K562 (cell line): ENCODE data around the gene NLGN3. TPM values are rescaled to one million over a fixed set of nuclear protein-coding genes. Genes with fewer than 3 reads are reported as not detected.

Source experiments
- ARID1B ChIP-seq: fragments of 450-650 bp; IDR thresholded peaks from 2 replicates; pipeline ENCODE4 v1.6.1; 2016; ENCODE audit warnings: antibody characterized with exemption, mild to moderate bottlenecking, inconsistent platforms
- CBFA2T3 ChIP-seq: fragments of 450-650 bp; IDR thresholded peaks from 2 replicates; pipeline ENCODE4 v1.6.1; 2017
- E2F6 ChIP-seq, 2 experiments: IDR thresholded peaks; 2 replicates each; pipeline ENCODE4 v1.6.1; 2011; ENCODE audit warnings: borderline replicate concordance in 1 of 2, control low read depth in 1 of 2, low read depth in 1 of 2, low read length in 1 of 2, mild to moderate bottlenecking in 1 of 2, mixed read lengths in 1 of 2, moderate library complexity in 1 of 2; ENCODE audit not compliant: insufficient read depth in 1 of 2, insufficient read length in 1 of 2, poor library complexity in 1 of 2, severe bottlenecking in 1 of 2; ENCODE audit errors: extremely low read depth in 1 of 2
- FOS ChIP-seq: IDR thresholded peaks from 3 replicates; pipeline ENCODE4 v1.6.1; 2011; ENCODE audit not compliant: insufficient read length; ENCODE audit errors: extremely low read depth
- HDAC1 ChIP-seq, 2 experiments: fragments of 450-650 bp; IDR thresholded peaks; 2 replicates each; pipeline ENCODE4 v1.6.1; 2016 to 2017; ENCODE audit warnings: inconsistent platforms in 1 of 2, mild to moderate bottlenecking in 1 of 2, moderate library complexity in 1 of 2
- HDAC2 ChIP-seq: fragments of 450-650 bp; IDR thresholded peaks from 2 replicates; pipeline ENCODE4 v1.6.1; 2016; ENCODE audit warnings: mild to moderate bottlenecking
- PHF21A ChIP-seq: fragments of 450-650 bp; IDR thresholded peaks from 2 replicates; pipeline ENCODE4 v1.6.1; 2017; ENCODE audit warnings: low read depth, borderline replicate concordance
- POLR2A ChIP-seq: fragments of 450-650 bp; conservative IDR thresholded peaks from 2 replicates; pipeline ENCODE4 v1.6.1; 2016
- POLR2AphosphoS5 ChIP-seq: IDR thresholded peaks from 2 replicates; pipeline ENCODE4 v1.6.1; 2011; ENCODE audit warnings: mild to moderate bottlenecking, low read depth, low read length, moderate library complexity; ENCODE audit not compliant: control insufficient read depth, insufficient read depth
- RBFOX2 ChIP-seq: fragments of 200-400 bp; formaldehyde crosslinking; IDR thresholded peaks from 2 replicates; pipeline ENCODE4 v1.6.1; 2017; ENCODE audit warnings: low read depth, mild to moderate bottlenecking, low read length, moderate library complexity
- RFX5 ChIP-seq: IDR thresholded peaks from 2 replicates; pipeline ENCODE4 v1.6.1; 2011; ENCODE audit warnings: low read depth, mild to moderate bottlenecking, improper control_type of control experiment, low read length
- RNF2 ChIP-seq: sonication (generic); IDR thresholded peaks from 2 replicates; pipeline ENCODE4 v1.6.1; 2016
- SMAD1 ChIP-seq: fragments of 150-350 bp; IDR thresholded peaks from 2 replicates; pipeline ENCODE4 v1.6.1; 2014; ENCODE audit warnings: low read length, low read depth; ENCODE audit not compliant: partially characterized antibody
- SMARCA4 ChIP-seq: fragments of 450-650 bp; IDR thresholded peaks from 2 replicates; pipeline ENCODE4 v1.6.1; 2016
- SPI1 ChIP-seq: IDR thresholded peaks from 2 replicates; pipeline ENCODE4 v1.6.1; 2011; ENCODE audit warnings: low read depth, low read length, control low read depth, borderline replicate concordance
- SRSF1 ChIP-seq: fragments of 200-400 bp; formaldehyde crosslinking; IDR thresholded peaks from 2 replicates; pipeline ENCODE4 v1.6.1; 2017; ENCODE audit warnings: mild to moderate bottlenecking, low read depth, low read length, moderate library complexity
- VEZF1 ChIP-seq: fragments of 200-800 bp; sonication (Bioruptor generic); IDR thresholded peaks from 2 replicates; pipeline ENCODE4 v1.6.1; 2017; ENCODE audit warnings: missing genetic modification characterization, missing compliant biosample characterization
- ZBTB2 ChIP-seq: fragments of 450-650 bp; IDR thresholded peaks from 2 replicates; pipeline ENCODE4 v1.6.1; 2016; ENCODE audit warnings: antibody characterized with exemption
- ZNF175 ChIP-seq: fragments of 200-800 bp; sonication (Bioruptor generic); IDR thresholded peaks from 2 replicates; pipeline ENCODE4 v1.6.1; 2016; ENCODE audit warnings: low read depth, mild to moderate bottlenecking, missing genetic modification characterization, missing compliant biosample characterization
- ZNF592 ChIP-seq: fragments of 450-650 bp; IDR thresholded peaks from 2 replicates; pipeline ENCODE4 v1.6.1; 2017; ENCODE audit warnings: antibody characterized with exemption, mild to moderate bottlenecking
- polyA plus RNA-seq, 8 experiments: library from polyadenylated mRNA; depleted of rRNA in 4 of 8; stranded (reverse) in 5 of 8; unstranded in 3 of 8; fragments of >200 nt; fragmentation: Nextera tagmentation in 2 of 8; fragmentation: Illumina TruSeq in 1 of 8; extraction: Ambion mirVana in 2 of 8; extraction: Trizol in 1 of 8; gene quantifications; 2 replicates each; pipeline versions ENCODE4 v1.2.1 to v1.2.3, GENCODE V29; 2011 to 2014; ENCODE audit warnings: inconsistent platforms in 1 of 8, missing spikeins in 1 of 8
- total RNA-seq, 7 experiments: library from RNA; depleted of rRNA in 6 of 7; stranded (reverse); fragments of >200 nt in 6 of 7; fragmentation: Illumina TruSeq in 2 of 7; extraction: Trizol in 2 of 7; gene quantifications; 2 replicates each; pipeline versions ENCODE4 v1.2.1 to v1.2.3, GENCODE V29; 2011 to 2021; ENCODE audit warnings: low replicate concordance in 1 of 7

The NLGN3 gene
- total and polyA plus RNA-seq, 9 of the 15 experiments (the other 6 are each of a cell fraction or from before 2014, with no cell fraction given): 0.03 to 0.86 (median 0.25) TPM

GRCh38 chrX:71103110-71103983 lies 41.3 kb upstream of the NLGN3 start (continued):
- TF ChIP-seq FOS: no peak
- peak; percentile 82 for TF ChIP-seq VEZF1 (CRISPR knock-in tag)
- no peak for TF ChIP-seq PHF21A
- TF ChIP-seq RFX5: no peak
- TF ChIP-seq POLR2A: peak; percentile 76
- TF ChIP-seq ZNF592: peak; percentile 50; the same call in 1 of the 2 replicates
- TF ChIP-seq HDAC2: 0 out of 2 replicates have a peak, but pooled peaks have one; percentile 42
- TF ChIP-seq ARID1B: peak; percentile 72
- TF ChIP-seq E2F6 (IDR thresholded peaks at IDR 0.05; ENCODE audit: borderline replicate concordance in 1 of 2, extremely low read depth in 1 of 2, insufficient read depth in 1 of 2, insufficient read length in 1 of 2, low read depth in 1 of 2, low read length in 1 of 2, poor library complexity in 1 of 2, severe bottlenecking in 1 of 2): peak; percentile 42 to 81
- peak; percentile 51 for TF ChIP-seq RBFOX2
- no peak for TF ChIP-seq HDAC1 (IDR thresholded peaks at IDR 0.05)
- TF ChIP-seq SRSF1: no peak
- TF ChIP-seq SPI1: 0 out of 2 replicates have a peak, but pooled peaks have one; percentile 12
- no peak for TF ChIP-seq SMAD1
- TF ChIP-seq ZNF175 (CRISPR knock-in tag): peak; percentile 86
- peak; percentile 70 for TF ChIP-seq POLR2AphosphoS5
- peak; percentile 72; the same call in 1 of the 2 replicates for TF ChIP-seq RNF2
- peak; percentile 49; the same call in 1 of the 2 replicates for TF ChIP-seq ZBTB2
- peak; percentile 77 for TF ChIP-seq CBFA2T3
- TF ChIP-seq SMARCA4: peak; percentile 57; the same call in 1 of the 2 replicates
